Loucy (cell line): ENCODE results near the gene NEK4.

Source experiments
- EZH2phosphoT487 ChIP-seq: fragments of 200-600 bp; IDR thresholded peaks from 2 replicates; pipeline ENCODE4 v1.6.1; 2018; ENCODE audit warnings: antibody characterized with exemption, mild to moderate bottlenecking, moderate library complexity, borderline replicate concordance
- TF ChIP-seq, protein P1 (sequence below): fragments of 200-600 bp; sonication (generic); conservative IDR thresholded peaks from 2 replicates; pipeline ENCODE4 v1.5.1; 2014; ENCODE audit warnings: mild to moderate bottlenecking, antibody characterized with exemption, low read length

DNA sequence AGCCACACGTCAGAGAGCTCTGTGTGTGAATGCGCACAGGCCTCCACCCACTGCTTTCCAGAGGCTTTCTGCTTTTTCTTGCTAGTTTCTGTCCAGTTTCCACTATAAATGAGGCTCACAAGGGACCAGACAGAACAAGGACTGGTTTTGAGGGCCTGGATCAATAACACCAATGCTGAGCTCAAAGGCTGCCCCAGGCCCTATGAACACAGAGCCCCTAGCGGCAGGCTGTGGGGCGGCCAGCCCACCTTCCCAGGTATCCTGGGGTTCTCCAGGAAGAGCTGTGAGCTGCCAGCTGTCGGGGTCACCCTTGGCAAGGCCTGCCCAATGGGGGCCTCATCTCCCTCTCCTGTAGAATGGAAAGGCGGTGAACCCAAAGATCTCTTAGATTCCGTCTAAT, 21.7 kb upstream of the NEK4 start:
- TF ChIP-seq, protein P1, sequence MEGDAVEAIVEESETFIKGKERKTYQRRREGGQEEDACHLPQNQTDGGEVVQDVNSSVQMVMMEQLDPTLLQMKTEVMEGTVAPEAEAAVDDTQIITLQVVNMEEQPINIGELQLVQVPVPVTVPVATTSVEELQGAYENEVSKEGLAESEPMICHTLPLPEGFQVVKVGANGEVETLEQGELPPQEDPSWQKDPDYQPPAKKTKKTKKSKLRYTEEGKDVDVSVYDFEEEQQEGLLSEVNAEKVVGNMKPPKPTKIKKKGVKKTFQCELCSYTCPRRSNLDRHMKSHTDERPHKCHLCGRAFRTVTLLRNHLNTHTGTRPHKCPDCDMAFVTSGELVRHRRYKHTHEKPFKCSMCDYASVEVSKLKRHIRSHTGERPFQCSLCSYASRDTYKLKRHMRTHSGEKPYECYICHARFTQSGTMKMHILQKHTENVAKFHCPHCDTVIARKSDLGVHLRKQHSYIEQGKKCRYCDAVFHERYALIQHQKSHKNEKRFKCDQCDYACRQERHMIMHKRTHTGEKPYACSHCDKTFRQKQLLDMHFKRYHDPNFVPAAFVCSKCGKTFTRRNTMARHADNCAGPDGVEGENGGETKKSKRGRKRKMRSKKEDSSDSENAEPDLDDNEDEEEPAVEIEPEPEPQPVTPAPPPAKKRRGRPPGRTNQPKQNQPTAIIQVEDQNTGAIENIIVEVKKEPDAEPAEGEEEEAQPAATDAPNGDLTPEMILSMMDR = no peak
- no peak for TF ChIP-seq EZH2phosphoT487
